GM20000 (cell line): ENCODE results near the gene TSEN2.

Source experiments
- DNase-seq: peaks from one replicate; pipeline ENCODE4 v3.0.0; 2012; ENCODE audit warnings: low spot score
- CTCF ChIP-seq: IDR thresholded peaks from 2 replicates; pipeline ENCODE4 v1.5.1; 2012; ENCODE audit warnings: mild to moderate bottlenecking, control low read depth; ENCODE audit errors: extremely low read depth, missing control alignments

Gene TSEN2

GRCh38 chr3:12486916-12487315 lies 2.6 kb downstream of the TSEN2 start:
- TF ChIP-seq CTCF, result no peak
- DNase-seq, result no peak

GRCh38 chr3:12487336-12487735 lies 3.1 kb downstream of the TSEN2 start:
- no peak for DNase-seq
- TF ChIP-seq CTCF, result no peak

- no peak for DNase-seq
- TF ChIP-seq CTCF, result no peak
Observed at GRCh38 chr3:12487786-12488185, 3.5 kb downstream of the TSEN2 start.

GRCh38 chr3:12489368-12489767 lies 5.1 kb downstream of the TSEN2 start:
- no peak for TF ChIP-seq CTCF
- no peak for DNase-seq

DNA sequence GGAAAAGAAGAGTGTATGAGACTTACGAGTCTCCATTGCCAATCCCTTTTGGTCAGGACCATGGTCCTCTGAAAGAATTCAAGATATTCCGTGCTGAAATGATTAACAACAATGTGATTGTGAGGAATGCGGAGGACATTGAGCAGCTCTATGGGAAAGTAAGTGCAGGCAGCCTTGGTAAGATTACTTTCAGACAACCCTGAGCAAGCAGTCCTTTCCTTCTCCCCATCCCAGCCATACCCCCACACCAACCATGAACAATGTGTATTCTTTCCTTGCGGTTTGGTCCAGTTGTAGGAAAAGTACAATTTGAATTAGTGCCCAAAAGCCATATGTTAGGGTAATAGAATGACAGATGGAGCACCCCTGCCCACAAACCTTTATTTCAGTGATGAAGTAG lies 5.6 kb downstream of the TSEN2 start:
- DNase-seq, result no peak
- no peak for TF ChIP-seq CTCF

DNA sequence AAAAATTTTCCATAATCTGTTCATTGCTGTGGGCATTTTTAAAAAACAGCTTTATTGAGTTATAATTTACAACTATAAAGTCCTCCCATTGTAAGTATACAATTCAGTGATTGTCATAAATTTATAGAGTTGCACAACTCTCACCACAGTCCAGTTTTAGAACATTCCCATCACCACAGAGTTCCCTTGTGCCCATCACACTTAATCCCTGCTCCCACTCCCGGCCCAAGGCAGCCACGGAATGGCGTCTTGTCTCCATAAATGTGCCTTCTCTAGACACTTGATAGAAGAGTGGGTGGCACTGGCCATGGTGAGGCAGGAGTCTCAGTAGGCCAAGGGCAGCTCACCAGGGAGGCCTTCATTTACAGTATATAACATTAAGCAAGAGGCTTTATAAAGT lies 6.3 kb downstream of the TSEN2 start:
- no peak for DNase-seq
- TF ChIP-seq CTCF, result no peak

DNA sequence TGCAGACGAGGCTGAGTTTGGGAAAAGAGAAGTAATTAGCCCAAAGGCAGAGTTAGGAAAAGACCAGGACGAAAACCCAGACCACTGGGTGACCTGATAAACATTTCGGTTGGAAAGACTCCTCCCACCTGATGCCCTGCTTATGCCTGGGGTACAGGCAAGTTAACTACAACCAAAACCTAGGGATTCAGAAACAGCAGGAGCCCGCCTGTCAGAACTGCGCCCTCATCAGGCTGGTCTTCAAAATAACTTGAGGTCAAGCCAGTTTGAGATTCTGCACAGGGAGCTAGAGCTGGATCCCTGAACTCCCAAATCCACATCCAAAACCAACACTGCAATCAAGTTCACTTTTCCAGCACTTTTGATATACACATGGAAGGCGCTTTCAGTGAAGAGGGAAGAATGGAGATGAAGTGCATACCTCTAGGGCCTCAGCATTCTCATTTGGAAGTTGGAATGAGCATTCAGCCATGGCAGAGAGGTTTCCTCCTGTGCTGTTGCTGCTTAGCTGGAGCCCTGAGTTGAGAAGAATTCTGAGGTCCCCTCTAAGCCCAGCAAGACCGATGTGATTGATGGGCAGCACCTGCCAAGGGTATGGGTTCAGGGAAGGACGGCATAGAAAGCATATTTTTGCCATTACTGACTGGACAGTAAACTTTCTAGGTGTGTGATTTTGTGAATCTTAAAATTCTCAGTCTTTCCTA lies 11.6 kb downstream of the TSEN2 start:
- no peak for TF ChIP-seq CTCF
- no peak for DNase-seq

DNA sequence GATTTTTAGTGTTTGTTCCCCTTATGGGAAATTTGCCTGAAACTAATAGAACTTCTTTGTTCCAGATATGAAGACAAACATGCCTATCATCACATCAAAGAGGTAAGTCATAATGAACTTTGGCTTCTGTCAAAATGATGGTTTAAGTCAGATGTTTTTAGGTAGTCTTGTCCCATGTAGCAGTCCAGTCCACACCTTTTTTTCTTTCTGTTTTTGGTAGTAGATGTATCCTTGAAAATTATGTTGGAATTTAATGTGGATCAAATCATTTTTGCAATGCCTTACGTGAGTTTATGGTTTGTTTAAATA lies 12.1 kb downstream of the TSEN2 start:
- no peak for DNase-seq
- no peak for TF ChIP-seq CTCF
